ENCODE results near the gene SLC8A1. TPM values are rescaled to one million over a fixed set of nuclear protein-coding genes. Genes with fewer than 3 reads are reported as not detected.

SLC8A1 gene
- total and polyA plus RNA-seq, 2 donors from 2014 or later: 12.9 to 33.9 TPM

DNA sequence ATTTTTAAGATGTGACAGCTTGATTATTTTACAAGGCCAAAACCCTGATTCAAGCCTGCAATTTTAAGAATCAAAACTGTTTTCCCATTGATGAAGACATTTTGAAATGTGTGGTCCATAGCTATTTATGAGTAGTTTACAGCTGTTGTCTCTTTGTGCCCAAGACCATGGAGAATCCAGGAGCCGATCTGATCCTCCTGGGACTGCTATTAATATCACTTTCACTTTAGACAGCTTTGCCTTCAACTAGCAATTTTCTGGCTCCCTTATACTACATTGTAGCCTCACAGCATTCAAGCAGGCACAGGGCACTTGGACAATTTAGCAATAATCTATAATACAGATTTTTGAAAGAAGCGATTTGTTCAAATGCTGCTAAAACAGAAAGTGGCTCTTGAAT is 172.9 kb downstream of the SLC8A1 start:
- Histone ChIP-seq H3K4me3 (ENCODE audit: low read length in 3 of 3) (no peak overlapping the region), H3K9ac (ENCODE audit: low read length in 3 of 3) (no peak overlapping the region), H3K36me3 (ENCODE audit: control insufficient read depth in 2 of 3, insufficient read depth in 3 of 3, low read length in 3 of 3) (no peaks in the 10 kb centered on the region), H3K27ac (ENCODE audit: low read depth in 2 of 2, low read length in 2 of 2) (no peak overlapping the region), H3K27me3 (ENCODE audit: control insufficient read depth, insufficient read depth, low read length) (no peaks in the 10 kb centered on the region), H3K4me1 (ENCODE audit: control insufficient read depth in 2 of 3, insufficient read depth in 2 of 3, low read depth in 1 of 3, low read length in 3 of 3) (peaks cover 0 to 6% (median 3%) of the 10 kb centered on the region in 3 donors), H3K9me3 (ENCODE audit: control insufficient read depth in 2 of 3, insufficient read depth in 1 of 3, low read length in 3 of 3) (no peaks in the 10 kb centered on the region)
- TF ChIP-seq CTCF (IDR thresholded peaks at IDR 0.05; ENCODE audit: borderline replicate concordance, extremely low read depth, insufficient read depth): no peak
- intact Hi-C loops (cut with DNase I): no loop called here
- DNase-seq: no peak
- FAIRE-seq: no peak

DNA sequence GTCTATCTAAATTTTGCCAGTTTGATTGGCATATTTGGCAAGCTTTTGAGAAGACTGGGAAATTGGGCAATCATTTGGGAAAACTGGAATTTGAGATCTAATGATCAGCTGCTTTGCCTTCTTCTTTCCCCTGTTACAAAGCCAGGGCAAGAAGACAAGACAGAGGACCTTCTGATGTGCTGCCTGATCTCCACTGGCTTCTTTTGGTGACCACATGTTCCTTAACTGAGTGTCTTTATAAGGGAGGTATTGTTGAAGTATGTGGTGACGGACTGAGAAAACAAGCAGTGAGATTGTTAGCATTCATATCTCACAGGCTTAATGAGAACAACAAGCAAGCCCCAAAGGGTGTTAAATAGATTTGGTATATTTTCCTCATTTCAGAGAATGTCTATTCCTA is 175.8 kb downstream of the SLC8A1 start:
- H3K9me3 ChIP-seq (ENCODE audit: control insufficient read depth in 2 of 3, insufficient read depth in 1 of 3, low read length in 3 of 3): no peaks in the 10 kb centered on the region
- H3K27me3 ChIP-seq (ENCODE audit: control insufficient read depth, insufficient read depth, low read length): no peaks in the 10 kb centered on the region
- H3K27ac ChIP-seq (ENCODE audit: low read depth in 2 of 2, low read length in 2 of 2): no peak overlapping the region
- TF ChIP-seq CTCF (IDR thresholded peaks at IDR 0.05; ENCODE audit: borderline replicate concordance, extremely low read depth, insufficient read depth): no peak
- no peak for FAIRE-seq
- intact Hi-C loops (cut with DNase I): no loop called here
- DNase-seq: no peak
- no peak overlapping the region for H3K9ac ChIP-seq (ENCODE audit: low read length in 3 of 3)
- no peaks in the 10 kb centered on the region for H3K36me3 ChIP-seq (ENCODE audit: control insufficient read depth in 2 of 3, insufficient read depth in 3 of 3, low read length in 3 of 3)
- H3K4me1 ChIP-seq (ENCODE audit: control insufficient read depth in 2 of 3, insufficient read depth in 2 of 3, low read depth in 1 of 3, low read length in 3 of 3): peaks cover 0 to 2% (median 2%) of the 10 kb centered on the region in 3 donors
- no peak overlapping the region for H3K4me3 ChIP-seq (ENCODE audit: low read length in 3 of 3)

- H3K27ac ChIP-seq (ENCODE audit: low read depth in 2 of 2, low read length in 2 of 2): no peak overlapping the region
These were observed 177.6 kb downstream of the SLC8A1 start for GRCh38 chr2:40274270-40274669.

More at GRCh38 chr2:40274270-40274669, 177.6 kb downstream of the SLC8A1 start:
- Histone ChIP-seq H3K9ac (ENCODE audit: low read length in 3 of 3) (no peak overlapping the region), H3K27me3 (ENCODE audit: control insufficient read depth, insufficient read depth, low read length) (no peaks in the 10 kb centered on the region), H3K36me3 (ENCODE audit: control insufficient read depth in 2 of 3, insufficient read depth in 3 of 3, low read length in 3 of 3) (no peaks in the 10 kb centered on the region), H3K9me3 (ENCODE audit: control insufficient read depth in 2 of 3, insufficient read depth in 1 of 3, low read length in 3 of 3) (no peaks in the 10 kb centered on the region), H3K4me3 (ENCODE audit: low read length in 3 of 3) (no peak overlapping the region), H3K4me1 (ENCODE audit: control insufficient read depth in 2 of 3, insufficient read depth in 2 of 3, low read depth in 1 of 3, low read length in 3 of 3) (peaks cover 0 to 4% (median 2%) of the 10 kb centered on the region in 3 donors)
- FAIRE-seq (no peak), DNase-seq (peak in 2 of 5 donors; percentile 43 to 62)
- intact Hi-C loops (cut with DNase I): no loop called here
- TF ChIP-seq CTCF (IDR thresholded peaks at IDR 0.05; ENCODE audit: borderline replicate concordance, extremely low read depth, insufficient read depth): no peak

Measured in kidney (tissue), 14 donors.